Right cardiac atrium (tissue), 5 donors: ENCODE measurements around the gene JMJD1C. TPM values are rescaled to one million over a fixed set of nuclear protein-coding genes. Genes with fewer than 3 reads are reported as not detected.
A peak's percentile ranks its signal among the peaks of the same experiment; 100 is the strongest.

Source experiments
- ATAC-seq, 2 donors: fragments of 200-7000 bp; cut with Tn5 transposase; one replicate each; pipeline versions ENCODE4 v1.8.0 to v1.9.1; 2020; ENCODE audit warnings: moderate library complexity in 2 of 2, mild to moderate bottlenecking in 1 of 2
- DNase-seq, 3 donors: peaks; one replicate each; pipeline ENCODE4 v3.0.0-alpha.2; 2020
- H3K27ac ChIP-seq: one replicate; pipeline ENCODE4 v1.5.1; 2013; ENCODE audit warnings: mild to moderate bottlenecking, low read length, control low read depth, moderate library complexity
- H3K27me3 ChIP-seq: one replicate; pipeline ENCODE4 v1.6.1; 2013; ENCODE audit not compliant: control insufficient read depth, insufficient read depth
- H3K4me1 ChIP-seq: one replicate; pipeline ENCODE4 v1.6.1; 2013; ENCODE audit warnings: low read length; ENCODE audit not compliant: control insufficient read depth, insufficient read depth
- H3K4me3 ChIP-seq: one replicate; pipeline ENCODE4 v1.5.1; 2013; ENCODE audit warnings: low read length, control low read depth
- H3K9me3 ChIP-seq: one replicate; pipeline ENCODE4 v1.6.1; 2013; ENCODE audit warnings: low read length; ENCODE audit not compliant: control insufficient read depth
- WGBS: extraction: QIAGEN DNeasy Blood & Tissue Kit; methylation state at CpG from one replicate; pipeline ENCODE4 v1.1.7; 2013; 5-methylcytosine and 5-hydroxymethylcytosine counted together
- intact Hi-C, 4 donors: fragments of 100-400 bp; cut with DNase I; formaldehyde crosslinking; loops; one replicate each; pipeline versions ENCODE4 v1.11.0 to v1.14.0; 2022 to 2023
- polyA plus RNA-seq: library from polyadenylated mRNA; stranded (reverse); fragments of 200-250 nt; gene quantifications from one replicate; pipeline ENCODE4 v1.2.3, GENCODE V29; 2013
- total RNA-seq, 4 donors: library from RNA; stranded (reverse); fragmentation: NEBNext Ultra II Directional; extraction: Animal tissue kit (Norgen Biotek cat#: 25700); gene quantifications; one replicate each; pipeline ENCODE4 v1.2.1, GENCODE V29; 2021
- donor health status: healthy with polysubstance abuse.
- donor health status: DM: no; HTN: yes; CAD: no.
- donor health status: DM: no; HTN: no; CAD: no.
- donor health status: DM: no; HTN: yes; CAD: no; lungs with severe emphysema.
- donor health status: DM: yes; HTN: yes; CAD: no.

The JMJD1C gene
- total and polyA plus RNA-seq, 5 donors, result 31.0 to 44.8 (median 43.1) TPM

GRCh38 chr10:63142136-63142535 lies 323.6 kb downstream of the JMJD1C start:
- peaks cover 1% of the 10 kb centered on the region for H3K4me1 ChIP-seq
- H3K27ac ChIP-seq, result no peak overlapping the region
- 90% methylated on average over 6 of the region's 6 CpGs for WGBS
- H3K9me3 ChIP-seq, result no peaks in the 10 kb centered on the region
- DNase-seq (no peak), ATAC-seq (no peak)
- intact Hi-C loops, result no loop called here
- no peak overlapping the region for H3K4me3 ChIP-seq
- H3K27me3 ChIP-seq, result no peaks in the 10 kb centered on the region

- H3K4me3 ChIP-seq, result no peak overlapping the region
- no peak overlapping the region for H3K27ac ChIP-seq
- no peak for ATAC-seq
- peaks cover 1% of the 10 kb centered on the region for H3K4me1 ChIP-seq
- DNase-seq, result no peak
- intact Hi-C loops, result no loop called here
- 79% methylated on average over 3 of the region's 3 CpGs for WGBS
- no peaks in the 10 kb centered on the region for H3K27me3 ChIP-seq
- H3K9me3 ChIP-seq, result no peaks in the 10 kb centered on the region
These were observed 325.7 kb downstream of the JMJD1C start for GRCh38 chr10:63140077-63140476.

DNA sequence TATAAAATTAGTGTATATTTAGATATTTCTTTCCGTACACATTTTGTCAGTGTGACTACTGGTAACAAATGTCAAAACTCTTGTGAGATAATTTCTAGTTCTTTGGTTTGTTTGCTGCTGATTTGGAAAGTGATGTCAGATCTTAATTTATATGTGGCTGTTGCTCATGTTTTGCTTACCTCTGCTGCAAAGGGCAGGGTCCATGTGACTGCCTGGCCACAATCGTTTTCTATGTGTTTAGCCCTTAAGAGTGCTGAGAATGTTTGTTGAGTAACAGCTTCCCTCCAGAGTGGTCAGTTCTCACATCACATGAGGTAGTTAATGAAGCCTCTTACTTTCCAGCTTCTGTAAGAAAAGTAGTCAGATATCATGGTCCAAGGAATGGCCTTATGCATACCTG lies 328.5 kb downstream of the JMJD1C start:
- H3K9me3 ChIP-seq, result no peaks in the 10 kb centered on the region
- 55% methylated on average over 2 of the region's 2 CpGs for WGBS
- H3K4me1 ChIP-seq, result no peaks in the 10 kb centered on the region
- DNase-seq, result no peak
- intact Hi-C loops, result no loop called here
- H3K27me3 ChIP-seq, result no peaks in the 10 kb centered on the region
- no peak overlapping the region for H3K27ac ChIP-seq
- ATAC-seq, result no peak
- H3K4me3 ChIP-seq, result no peak overlapping the region

DNA sequence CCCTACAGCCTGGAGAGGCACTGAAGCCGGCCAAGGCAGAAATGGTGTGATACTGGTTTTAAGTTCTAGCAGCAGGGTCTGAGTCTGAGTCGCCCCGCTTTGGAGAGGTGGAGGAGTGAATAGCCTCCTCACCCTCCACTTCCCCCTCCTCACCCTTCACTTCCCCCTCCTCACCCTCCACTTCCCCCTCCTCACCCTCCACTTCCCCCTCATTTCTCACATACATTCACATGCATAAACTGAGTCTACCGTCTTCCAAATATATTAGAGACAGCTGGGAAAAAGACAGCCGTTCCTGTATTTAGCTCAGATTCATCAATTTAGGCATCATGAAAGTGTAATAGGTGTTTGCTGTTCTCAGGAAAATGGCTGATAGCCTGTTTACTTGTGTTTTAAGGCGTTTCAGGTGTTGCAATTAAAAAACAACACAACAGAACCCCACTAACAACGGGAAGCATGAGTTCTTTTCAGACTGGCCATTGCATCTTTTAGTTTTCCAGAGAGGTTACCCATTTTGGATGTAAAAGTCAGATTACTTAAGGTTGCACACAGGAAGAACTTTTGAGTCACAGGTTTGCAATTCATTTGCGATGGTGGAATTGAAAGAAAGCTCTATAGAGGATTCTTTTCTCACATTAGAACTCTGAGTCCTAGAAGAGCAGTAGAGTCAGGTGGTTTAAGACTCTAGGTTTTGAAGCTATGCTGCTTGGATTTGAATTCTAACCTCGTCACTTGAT lies 331.8 kb downstream of the JMJD1C start:
- no peaks in the 10 kb centered on the region for H3K9me3 ChIP-seq
- DNase-seq (no peak), ATAC-seq (no peak)
- H3K27me3 ChIP-seq, result no peaks in the 10 kb centered on the region
- H3K4me3 ChIP-seq, result peak overlapping the region; percentile 77
- peak overlapping the region; percentile 70 for H3K27ac ChIP-seq
- intact Hi-C loops, result no loop called here
- WGBS, result 16% methylated on average over 9 of the region's 9 CpGs
- no peaks in the 10 kb centered on the region for H3K4me1 ChIP-seq

GRCh38 chr10:63133056-63133820 lies 332.5 kb downstream of the JMJD1C start, which contains the start of gene NRBF2:
Gene NRBF2 (plus strand): TSS chr10:63133328. CDS start chr10:63133471, 143 bp downstream.
- peak within 1 kb of the TSS; percentile 77 for H3K4me3 ChIP-seq
- under 1% methylated on average over 55 of the region's 55 CpGs for WGBS
- no peaks in the 10 kb centered on the region for H3K4me1 ChIP-seq
- intact Hi-C loops, result no loop called here
- no peaks in the 10 kb centered on the region for H3K27me3 ChIP-seq
- ATAC-seq (peak; percentile 100), DNase-seq (peak; percentile 98 to 100 (median 99))
- no peaks in the 10 kb centered on the region for H3K9me3 ChIP-seq
- H3K27ac ChIP-seq, result peak within 1 kb of the TSS; percentile 70

DNA sequence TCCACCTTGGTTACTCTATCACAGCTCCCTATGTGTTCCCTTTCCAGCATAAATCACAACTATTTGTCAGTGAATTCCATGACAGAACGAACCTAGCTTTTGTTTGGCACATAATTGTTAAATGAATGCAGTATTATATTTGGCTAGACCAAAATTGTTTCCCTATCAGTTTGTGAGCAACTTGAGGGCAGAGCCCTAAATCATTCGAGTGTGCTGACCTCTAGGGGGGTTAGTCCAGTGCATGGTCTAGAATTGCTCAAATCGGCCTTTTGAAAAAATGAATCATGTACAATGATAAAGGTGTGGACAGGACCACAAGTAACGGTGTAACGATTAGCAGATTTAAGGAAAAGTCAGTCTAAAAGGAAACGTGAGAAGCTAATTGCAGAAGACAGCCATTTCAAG lies 333.1 kb downstream of the JMJD1C start:
- ATAC-seq (peak in 1 of 2 donors; percentile 1), DNase-seq (no peak)
- Histone ChIP-seq H3K27ac (no peak overlapping the region), H3K4me3 (peak overlapping the region; percentile 13), H3K9me3 (no peaks in the 10 kb centered on the region), H3K27me3 (no peaks in the 10 kb centered on the region), H3K4me1 (no peaks in the 10 kb centered on the region)
- 56% methylated on average over 6 of the region's 6 CpGs for WGBS
- intact Hi-C loops, result no loop called here

DNA sequence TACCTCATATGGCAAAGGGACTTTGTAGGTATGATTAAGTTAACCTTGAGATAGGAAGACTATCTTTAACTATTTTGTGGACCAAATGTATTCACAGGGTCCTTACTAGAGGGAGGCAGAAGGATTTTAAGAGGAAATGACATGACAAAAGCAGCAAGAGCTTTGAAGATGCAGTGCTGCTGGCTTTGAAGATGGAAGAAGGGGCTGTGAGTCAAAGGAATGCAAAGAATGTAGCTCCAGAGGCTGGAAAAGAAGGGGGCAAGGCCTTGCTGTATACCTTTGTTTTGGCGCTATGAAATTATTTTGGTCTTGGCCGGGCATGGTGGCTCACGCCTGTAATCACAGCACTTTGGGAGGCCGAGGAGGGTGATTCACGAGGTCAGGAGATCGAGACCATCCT lies 335.9 kb downstream of the JMJD1C start:
- 80% methylated on average over 6 of the region's 6 CpGs for WGBS
- ATAC-seq, result no peak
- Histone ChIP-seq H3K9me3 (no peaks in the 10 kb centered on the region), H3K27ac (no peak overlapping the region), H3K27me3 (no peaks in the 10 kb centered on the region), H3K4me3 (no peak overlapping the region), H3K4me1 (no peaks in the 10 kb centered on the region)
- no peak for DNase-seq
- intact Hi-C loops, result no loop called here

GRCh38 chr10:63128443-63128842 lies 337.3 kb downstream of the JMJD1C start:
- ATAC-seq, result no peak
- Histone ChIP-seq H3K9me3 (no peaks in the 10 kb centered on the region), H3K27me3 (no peaks in the 10 kb centered on the region), H3K4me3 (no peak overlapping the region), H3K27ac (no peak overlapping the region), H3K4me1 (no peaks in the 10 kb centered on the region)
- intact Hi-C loops, result no loop called here
- DNase-seq, result no peak
- 80% methylated on average over 4 of the region's 4 CpGs for WGBS

DNA sequence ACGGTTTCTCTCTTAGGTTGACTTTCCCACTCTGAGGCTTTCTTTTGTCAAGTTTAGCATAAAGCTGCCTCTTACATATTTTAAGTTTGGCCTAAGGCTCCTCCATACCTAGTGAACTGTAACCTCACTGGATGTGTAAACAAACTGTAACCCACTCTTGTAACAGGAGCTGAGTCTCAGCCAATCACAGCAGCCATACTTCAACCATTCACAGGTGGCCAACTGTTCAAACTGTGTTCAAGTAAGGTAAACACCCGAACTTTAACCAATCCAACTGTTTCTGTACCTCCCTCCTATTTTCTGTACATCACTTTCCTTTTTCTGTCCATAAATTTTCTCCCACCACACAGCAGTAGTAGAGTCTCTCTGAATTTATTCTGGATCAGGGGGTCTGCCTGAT lies 340.3 kb downstream of the JMJD1C start:
- DNase-seq, result no peak
- intact Hi-C loops, result no loop called here
- H3K9me3 ChIP-seq, result no peaks in the 10 kb centered on the region
- ATAC-seq, result no peak
- H3K4me3 ChIP-seq, result no peak overlapping the region
- H3K4me1 ChIP-seq, result no peaks in the 10 kb centered on the region
- 82% methylated on average over 2 of the region's 2 CpGs for WGBS
- no peaks in the 10 kb centered on the region for H3K27me3 ChIP-seq
- no peak overlapping the region for H3K27ac ChIP-seq

DNA sequence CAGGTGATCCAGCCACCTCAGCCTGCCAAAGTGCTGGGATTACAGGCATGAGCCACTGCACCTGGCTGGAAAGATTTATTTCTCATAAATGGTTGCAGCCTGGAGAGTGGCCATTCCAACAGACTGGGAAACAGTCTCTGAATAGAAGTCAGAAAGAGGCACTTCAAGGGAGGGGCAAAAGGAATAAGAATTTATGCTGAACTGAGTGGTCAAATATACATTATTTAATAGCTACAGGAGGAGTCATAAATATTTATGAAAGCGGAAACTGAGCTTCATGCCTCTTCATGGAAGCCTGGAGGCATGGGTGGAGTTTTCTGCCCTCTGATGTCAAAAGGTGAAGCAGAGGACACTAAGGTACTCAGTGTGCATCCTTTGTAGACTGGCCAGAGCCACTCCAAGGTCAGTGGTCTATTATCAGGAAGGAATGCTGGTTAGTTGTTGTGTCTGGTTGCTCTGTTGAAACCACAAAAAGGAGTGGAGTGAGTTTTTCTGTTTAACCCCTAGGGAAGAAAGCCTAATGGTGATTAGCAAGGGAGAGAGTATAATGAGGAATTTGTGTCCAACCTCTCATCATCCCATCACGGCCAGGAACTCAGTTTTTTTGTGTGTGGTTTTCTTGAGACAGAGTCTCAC lies 341.9 kb downstream of the JMJD1C start:
- WGBS, result 78% methylated on average over 2 of the region's 2 CpGs
- Histone ChIP-seq H3K4me1 (no peaks in the 10 kb centered on the region), H3K27ac (no peak overlapping the region), H3K4me3 (no peak overlapping the region), H3K27me3 (no peaks in the 10 kb centered on the region), H3K9me3 (no peaks in the 10 kb centered on the region)
- ATAC-seq, result no peak
- no peak for DNase-seq
- intact Hi-C loops, result no loop called here

GRCh38 chr10:63120554-63120953 lies 345.2 kb downstream of the JMJD1C start:
- DNase-seq, result peak in 1 of 3 donors; percentile 42
- ATAC-seq, result peak in 1 of 2 donors; percentile 64
- Histone ChIP-seq H3K9me3 (no peaks in the 10 kb centered on the region), H3K4me3 (no peak overlapping the region), H3K4me1 (no peaks in the 10 kb centered on the region), H3K27ac (no peak overlapping the region), H3K27me3 (no peaks in the 10 kb centered on the region)
- intact Hi-C loops, result no loop called here
